Measurements from ENCODE around the gene DGKG.

- TF ChIP-seq LEF1 (IDR thresholded peaks at IDR 0.05): no peak
- no peak for TF ChIP-seq ATF2 (CRISPR knock-in tag; IDR thresholded peaks at IDR 0.05)
- TF ChIP-seq BRCA1 (IDR thresholded peaks at IDR 0.05): no peak
- TF ChIP-seq BRCA1 (CRISPR knock-in tag; IDR thresholded peaks at IDR 0.05): no peak
- TF ChIP-seq ADNP (tag; IDR thresholded peaks at IDR 0.05): no peak
- no peak for TF ChIP-seq ZNF174 (CRISPR knock-in tag; IDR thresholded peaks at IDR 0.05)
- no peak for TF ChIP-seq CTCF (IDR thresholded peaks at IDR 0.05 in 2 of 3, conservative IDR thresholded peaks at IDR 0.05 in 1 of 3; ENCODE audit: insufficient read depth in 2 of 3, low read depth in 1 of 3, low read length in 3 of 3)
- TF ChIP-seq CHD4 (IDR thresholded peaks at IDR 0.05; ENCODE audit: insufficient read depth, insufficient replicate concordance, low read depth, low read length, poor library complexity, severe bottlenecking): no peak
Measured at GRCh38 chr3:186226482-186226881, 135.6 kb downstream of the DGKG start.
